GM10248 (cell line): ENCODE measurements around the gene SAMD1.

Experiments used
- CTCF ChIA-PET: fragments of 300-600 bp; sonication (Branson Sonifier 250); formaldehyde crosslinking; extraction: SDS; loops from one replicate; lab custom pipeline; 2021; ENCODE audit warnings: antibody characterized with exemption; lab: Yijun Ruan, JAX
- POLR2A ChIA-PET: fragments of 350-650 bp; sonication (Branson Sonifier 250); formaldehyde crosslinking; extraction: SDS; loops from one replicate; lab custom pipeline; 2020; ENCODE audit warnings: antibody characterized with exemption; lab: Yijun Ruan, JAX
- DNase-seq: peaks from one replicate; pipeline ENCODE4 v3.0.0; 2012; ENCODE audit errors: extremely low spot score
- CTCF ChIP-seq: IDR thresholded peaks from 2 replicates; pipeline ENCODE4 v1.5.1; 2012; ENCODE audit warnings: mild to moderate bottlenecking, low read depth; ENCODE audit errors: extremely low read depth, missing control alignments, control extremely low read depth

SAMD1 gene

GRCh38 chr19:14059652-14060155 lies 30.8 kb downstream of the SAMD1 start:
- POLR2A ChIA-PET = interaction anchor here (0.6 kb wide), 1 partner anchor 46 kb away, joined by 4 read pairs; no protein-coding TSS in a partner anchor
- no peak for TF ChIP-seq CTCF
- CTCF ChIA-PET = interaction anchor here (0.9 to 12.8 kb wide), 26 partner anchors 11 to 470 kb away, joined by 3 to 169 read pairs (median 6); partner anchors contain the start of genes IL27RA, MISP3, PODNL1 and RFX1
- no peak for DNase-seq

- DNase-seq = peak; percentile 77
- peak; percentile 71 for TF ChIP-seq CTCF
- POLR2A ChIA-PET = interaction anchor here (0.6 kb wide), 2 partner anchors 46 to 62 kb away, joined by 4 read pairs; no protein-coding TSS in a partner anchor
- CTCF ChIA-PET = interaction anchor here (0.8 to 12.8 kb wide), 30 partner anchors 12 to 469 kb away, joined by 3 to 169 read pairs (median 6); partner anchors contain the start of genes DCAF15, IL27RA, MISP3 and PODNL1
Observed at GRCh38 chr19:14059093-14059480, 31.5 kb downstream of the SAMD1 start.

- TF ChIP-seq CTCF = no peak
- peak; percentile 9 for DNase-seq
- POLR2A ChIA-PET = interaction anchor here (0.6 kb wide), 1 partner anchor 62 kb away, joined by 4 read pairs; no protein-coding TSS in a partner anchor
- CTCF ChIA-PET = interaction anchor here (0.8 to 12.8 kb wide), 28 partner anchors 12 to 469 kb away, joined by 3 to 169 read pairs (median 6); partner anchors contain the start of genes ASF1B, DCAF15, IL27RA and MISP3
Observed at GRCh38 chr19:14058182-14059092, 32.1 kb downstream of the SAMD1 start.

GRCh38 chr19:14056741-14057356 lies 33.7 kb downstream of the SAMD1 start:
- no peak for TF ChIP-seq CTCF
- DNase-seq = no peak
- POLR2A ChIA-PET = interaction anchor here (0.5 to 1.0 kb wide), 2 partner anchors 38 to 327 kb away, joined by 3 to 4 read pairs; no protein-coding TSS in a partner anchor
- CTCF ChIA-PET = interaction anchor here (0.9 to 12.8 kb wide), 7 partner anchors 13 to 176 kb away, joined by 3 to 169 read pairs (median 5); partner anchors contain the start of genes ASF1B, DCAF15 and MISP3

GRCh38 chr19:14056069-14056666 lies 34.4 kb downstream of the SAMD1 start:
- CTCF ChIA-PET = interaction anchor here (1.0 to 12.8 kb wide), 5 partner anchors 12 to 173 kb away, joined by 3 to 169 read pairs (median 5); partner anchors contain the start of genes ASF1B, DCAF15 and MISP3
- DNase-seq = peak; percentile 2
- POLR2A ChIA-PET = no interaction called here
- no peak for TF ChIP-seq CTCF
